Activated CD8-positive, alpha-beta T cell treated with anti-CD3 and anti-CD28 coated beads for 36 hours (primary cell): ENCODE measurements around the gene PAPOLB. TPM values are rescaled to one million over a fixed set of nuclear protein-coding genes. Genes with fewer than 3 reads are reported as not detected.

ENCODE experiments used
- ATAC-seq: fragments of 200-7000 bp; cut with Tn5 transposase; one replicate; pipeline ENCODE4 v1.10.0; 2021; ENCODE audit warnings: mild to moderate bottlenecking, moderate library complexity
- CTCF ChIA-PET: fragments of 350-600 bp; sonication (Branson Sonifier 250); formaldehyde crosslinking; loops from one replicate; lab custom pipeline; 2021; ENCODE audit warnings: antibody characterized with exemption; lab: Charles Lee
- POLR2A ChIA-PET: fragments of 350-600 bp; sonication (Branson Sonifier 250); formaldehyde crosslinking; loops from one replicate; lab custom pipeline; 2021; ENCODE audit warnings: antibody characterized with exemption; lab: Charles Lee
- DNase-seq: peaks from one replicate; pipeline ENCODE4 v3.0.0-alpha.2; 2020
- H3K27ac Mint-ChIP-seq: one replicate; pipeline ENCODE4 v1.8.0; 2021; ENCODE audit warnings: mild to moderate bottlenecking, mixed read lengths
- H3K27me3 Mint-ChIP-seq: one replicate; pipeline ENCODE4 v1.8.0; 2021; ENCODE audit warnings: mixed read lengths
- H3K36me3 Mint-ChIP-seq: one replicate; pipeline ENCODE4 v1.8.0; 2021; ENCODE audit warnings: low read depth, mixed read lengths
- H3K4me1 Mint-ChIP-seq: one replicate; pipeline ENCODE4 v1.8.0; 2021; ENCODE audit warnings: low read depth, mixed read lengths
- H3K4me3 Mint-ChIP-seq: one replicate; pipeline ENCODE4 v1.8.0; 2021; ENCODE audit warnings: mild to moderate bottlenecking, moderate library complexity, mixed read lengths
- H3K9me3 Mint-ChIP-seq: one replicate; pipeline ENCODE4 v1.8.0; 2021; ENCODE audit warnings: mixed read lengths
- intact Hi-C: fragments of 100-400 bp; cut with micrococcal nuclease; formaldehyde crosslinking; loops from one replicate; pipeline ENCODE4 v1.10.0; 2022
- total RNA-seq, 2 experiments: library from RNA; stranded (reverse); gene quantifications; one replicate each; pipeline ENCODE4 v1.2.3, GENCODE V29; 2021
- TF ChIP-seq, protein P1 (sequence below): fragments of 200-600 bp; IDR thresholded peaks from one replicate; pipeline ENCODE4 v1.8.0; 2022; ENCODE audit warnings: antibody characterized with exemption, mild to moderate bottlenecking

The PAPOLB gene
- not detected for total RNA-seq

DNA sequence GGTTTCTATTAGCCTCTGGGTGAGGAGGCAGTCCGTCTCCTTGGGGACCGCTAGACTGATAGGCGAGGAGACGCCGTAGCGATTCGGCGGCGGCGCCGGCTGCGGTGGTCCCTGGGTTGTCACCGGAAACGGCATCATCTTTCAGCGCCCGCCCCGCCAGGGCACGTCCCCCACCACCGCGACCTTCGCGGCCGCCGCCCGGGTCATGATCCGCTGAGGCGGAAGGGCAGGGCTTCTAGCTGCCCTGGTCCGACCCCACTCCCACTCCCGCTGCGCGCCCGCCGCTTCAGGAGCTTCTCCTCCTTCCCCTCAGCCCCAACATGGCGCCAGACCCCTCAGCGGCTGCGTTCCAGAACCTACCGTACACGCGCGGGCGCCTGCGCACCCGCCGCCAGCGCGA lies at the start of gene PAPOLB:
PAPOLB (minus strand) TSS at position 358 of the 400 bp plus-strand sequence; CDS start at position 138, 220 bp downstream.
- Mint-ChIP-seq H3K27ac (no peak within 1 kb of the TSS), H3K4me1 (no peaks in the 10 kb centered on the region), H3K4me3 (peak within 1 kb of the TSS; percentile 52), H3K36me3 (peaks cover 2% of the 10 kb centered on the region), H3K9me3 (peaks cover 2% of the 10 kb centered on the region), H3K27me3 (peaks cover 26% of the 10 kb centered on the region)
- CTCF ChIA-PET = interaction anchor here (1.0 kb wide), 1 partner anchor 112 kb away, joined by 3 read pairs; no protein-coding TSS in a partner anchor
- POLR2A ChIA-PET = no interaction called here
- DNase-seq (peak; percentile 67), ATAC-seq (peak; percentile 87)
- TF ChIP-seq, protein P1, sequence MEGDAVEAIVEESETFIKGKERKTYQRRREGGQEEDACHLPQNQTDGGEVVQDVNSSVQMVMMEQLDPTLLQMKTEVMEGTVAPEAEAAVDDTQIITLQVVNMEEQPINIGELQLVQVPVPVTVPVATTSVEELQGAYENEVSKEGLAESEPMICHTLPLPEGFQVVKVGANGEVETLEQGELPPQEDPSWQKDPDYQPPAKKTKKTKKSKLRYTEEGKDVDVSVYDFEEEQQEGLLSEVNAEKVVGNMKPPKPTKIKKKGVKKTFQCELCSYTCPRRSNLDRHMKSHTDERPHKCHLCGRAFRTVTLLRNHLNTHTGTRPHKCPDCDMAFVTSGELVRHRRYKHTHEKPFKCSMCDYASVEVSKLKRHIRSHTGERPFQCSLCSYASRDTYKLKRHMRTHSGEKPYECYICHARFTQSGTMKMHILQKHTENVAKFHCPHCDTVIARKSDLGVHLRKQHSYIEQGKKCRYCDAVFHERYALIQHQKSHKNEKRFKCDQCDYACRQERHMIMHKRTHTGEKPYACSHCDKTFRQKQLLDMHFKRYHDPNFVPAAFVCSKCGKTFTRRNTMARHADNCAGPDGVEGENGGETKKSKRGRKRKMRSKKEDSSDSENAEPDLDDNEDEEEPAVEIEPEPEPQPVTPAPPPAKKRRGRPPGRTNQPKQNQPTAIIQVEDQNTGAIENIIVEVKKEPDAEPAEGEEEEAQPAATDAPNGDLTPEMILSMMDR = no peak
- intact Hi-C loops = no loop called here

DNA sequence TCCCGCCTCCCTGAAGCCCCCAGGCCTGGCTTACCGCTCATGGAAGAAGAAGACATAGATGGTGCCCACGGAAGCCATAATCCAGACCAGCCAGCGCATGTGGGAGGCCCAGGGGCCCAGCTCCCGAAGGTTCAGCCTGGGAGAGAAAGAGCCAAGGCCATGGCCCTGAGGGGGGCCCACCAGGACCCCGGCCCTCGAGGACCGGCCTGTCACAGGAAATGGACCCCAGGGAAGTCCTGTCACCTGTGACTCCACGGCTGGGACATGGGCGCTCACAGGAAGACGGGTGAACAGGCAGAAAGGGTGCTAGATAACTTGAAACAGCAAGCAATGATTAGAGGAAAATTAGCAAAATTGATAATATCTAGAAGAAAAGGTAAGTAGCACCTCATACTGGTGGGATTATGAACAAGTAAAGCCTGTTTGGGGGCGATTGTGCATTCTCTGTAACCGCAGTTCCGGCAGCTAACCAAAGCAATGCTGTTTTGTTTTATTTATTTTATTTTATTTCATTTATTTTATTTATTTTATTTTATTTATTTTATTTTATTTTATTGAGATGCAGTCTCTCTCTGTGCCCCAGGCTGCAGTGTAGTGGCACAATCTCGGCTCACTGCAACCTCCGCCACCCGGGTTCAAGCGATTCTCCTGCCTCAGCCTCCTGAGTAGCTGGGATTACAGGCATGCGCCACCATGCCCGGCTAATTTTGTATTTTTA lies 49.4 kb upstream of the PAPOLB start:
- Mint-ChIP-seq H3K27me3 (no peaks in the 10 kb centered on the region), H3K4me1 (no peaks in the 10 kb centered on the region), H3K9me3 (no peaks in the 10 kb centered on the region), H3K4me3 (no peak overlapping the region), H3K27ac (no peak overlapping the region), H3K36me3 (no peaks in the 10 kb centered on the region)
- POLR2A ChIA-PET = no interaction called here
- TF ChIP-seq, protein P1 = no peak
- CTCF ChIA-PET = no interaction called here
- no peak for DNase-seq
- no peak for ATAC-seq
- intact Hi-C loops = no loop called here

GRCh38 chr7:4906682-4907081 lies 44.9 kb upstream of the PAPOLB start:
- ATAC-seq (no peak), DNase-seq (no peak)
- intact Hi-C loops = no loop called here
- Mint-ChIP-seq H3K36me3 (no peaks in the 10 kb centered on the region), H3K27me3 (no peaks in the 10 kb centered on the region), H3K27ac (no peak overlapping the region), H3K4me3 (no peak overlapping the region), H3K9me3 (no peaks in the 10 kb centered on the region), H3K4me1 (no peaks in the 10 kb centered on the region)
- POLR2A ChIA-PET = no interaction called here
- TF ChIP-seq, protein P1 = no peak
- CTCF ChIA-PET = no interaction called here

DNA sequence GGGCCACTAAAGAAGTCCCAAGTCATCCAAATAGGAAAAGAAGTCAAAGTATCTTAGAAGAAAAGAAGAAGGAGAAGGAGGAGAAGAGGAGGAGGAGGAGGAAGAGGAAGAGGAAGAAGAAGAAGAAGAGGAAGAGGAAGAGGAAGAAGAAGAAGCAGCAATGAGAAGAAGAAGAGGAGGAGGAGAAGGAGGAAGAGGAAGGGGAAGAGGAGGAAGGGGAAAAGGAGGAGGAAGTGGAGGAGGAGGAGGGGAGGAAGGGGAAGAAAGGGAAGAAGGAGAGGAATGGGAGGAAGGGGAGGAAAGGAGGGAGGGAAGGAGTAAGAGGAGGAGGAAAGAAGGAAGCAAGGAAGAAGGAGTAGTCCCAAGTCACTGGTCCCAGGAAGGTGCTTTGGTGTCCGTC lies 43.3 kb upstream of the PAPOLB start:
- ATAC-seq (no peak), DNase-seq (no peak)
- no peaks in the 10 kb centered on the region for H3K9me3 Mint-ChIP-seq
- CTCF ChIA-PET = no interaction called here
- no peak overlapping the region for H3K4me3 Mint-ChIP-seq
- intact Hi-C loops = no loop called here
- TF ChIP-seq, protein P1 = no peak
- no peak overlapping the region for H3K27ac Mint-ChIP-seq
- H3K36me3 Mint-ChIP-seq = no peaks in the 10 kb centered on the region
- POLR2A ChIA-PET = no interaction called here
- H3K27me3 Mint-ChIP-seq = no peaks in the 10 kb centered on the region
- no peaks in the 10 kb centered on the region for H3K4me1 Mint-ChIP-seq

GRCh38 chr7:4904346-4904745 lies 42.5 kb upstream of the PAPOLB start:
- Mint-ChIP-seq H3K36me3 (no peaks in the 10 kb centered on the region), H3K27ac (no peak overlapping the region), H3K27me3 (no peaks in the 10 kb centered on the region), H3K4me1 (no peaks in the 10 kb centered on the region), H3K9me3 (no peaks in the 10 kb centered on the region), H3K4me3 (no peak overlapping the region)
- TF ChIP-seq, protein P1 = no peak
- ATAC-seq = no peak
- CTCF ChIA-PET = no interaction called here
- no peak for DNase-seq
- POLR2A ChIA-PET = no interaction called here
- intact Hi-C loops = no loop called here
